ENCODE data around the gene OGFOD2. TPM values are rescaled to one million over a fixed set of nuclear protein-coding genes. Genes with fewer than 3 reads are reported as not detected.

OGFOD2 gene
- total and polyA plus RNA-seq, 10 donors = 9.5 to 32.3 (median 20.5) TPM

- DNase-seq = peak; percentile 29
These were observed 51.2 kb downstream of the OGFOD2 start for GRCh38 chr12:123026094-123026853.

DNA sequence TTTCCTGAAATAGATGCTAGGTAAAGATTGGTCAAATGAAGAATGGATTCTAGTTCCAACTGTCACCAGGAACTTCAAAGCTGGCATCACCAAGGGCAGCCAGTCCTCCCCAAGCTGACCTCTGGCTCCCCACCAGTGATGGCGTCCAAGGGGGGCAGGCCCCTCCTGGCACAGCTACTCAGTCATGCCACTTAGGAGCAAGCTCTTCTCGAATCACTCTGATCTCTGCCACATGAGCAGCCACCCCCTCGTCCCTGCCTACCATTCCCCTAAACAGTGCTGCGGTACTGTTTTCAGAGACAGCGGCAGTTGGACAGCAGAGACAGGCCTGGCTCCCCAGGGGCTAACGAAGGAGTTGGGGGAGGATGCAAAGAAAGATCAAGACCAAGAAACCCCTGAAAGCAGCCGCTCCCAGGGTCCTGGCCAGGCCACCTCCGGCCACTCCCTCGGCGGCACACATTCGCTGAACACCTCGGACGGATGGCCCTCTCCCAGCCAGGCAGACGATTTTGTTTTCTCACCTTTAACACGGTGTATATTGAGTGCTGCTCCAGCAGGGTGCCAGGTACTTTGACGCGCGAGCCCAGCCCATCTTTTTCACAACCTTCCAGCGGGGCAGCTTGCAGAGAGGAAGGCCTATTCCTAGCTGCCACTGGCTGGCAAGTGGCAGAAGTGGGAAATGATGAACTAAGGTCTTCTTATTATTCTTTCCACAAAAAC, 52.8 kb downstream of the OGFOD2 start:
- peak; percentile 37 for DNase-seq
- Histone ChIP-seq H3K4me1 (peaks cover 0 to under 1% (median under 1%) of the 10 kb centered on the region in 6 donors), H3K27ac (no peak overlapping the region), H3K27me3 (replicated peaks in 1 of 7) (no peaks in the 10 kb centered on the region), H3K4me3 (no peak overlapping the region), H3K9me3 (no peaks in the 10 kb centered on the region), H3K36me3 (peaks cover 0 to 48% (median 0%) of the 10 kb centered on the region in 6 donors)
- 85 to 90% (median 87%) methylated on average over 19 of the region's 19 CpGs for WGBS, 5 donors
- intact Hi-C loops (cut with DNase I; ENCODE audit: low total_unique reads) = no loop called here
- TF ChIP-seq POLR2A (IDR thresholded peaks at IDR 0.05) (no peak), CTCF (IDR thresholded peaks at IDR 0.05 in 8 of 11, conservative IDR thresholded peaks at IDR 0.05 in 3 of 11) (no peak)

More at GRCh38 chr12:123026094-123026853, 51.2 kb downstream of the OGFOD2 start:
- intact Hi-C loops (cut with DNase I; ENCODE audit: low total_unique reads) = no loop called here
- Histone ChIP-seq H3K9me3 (no peaks in the 10 kb centered on the region), H3K27me3 (replicated peaks in 1 of 7) (no peaks in the 10 kb centered on the region), H3K27ac (no peak overlapping the region), H3K36me3 (peaks cover 0 to 33% (median 0%) of the 10 kb centered on the region in 6 donors), H3K4me1 (no peaks in the 10 kb centered on the region), H3K4me3 (no peak overlapping the region)
- TF ChIP-seq POLR2AphosphoS5 (IDR thresholded peaks at IDR 0.05) (no peak), CTCF (IDR thresholded peaks at IDR 0.05 in 8 of 11, conservative IDR thresholded peaks at IDR 0.05 in 3 of 11) (no peak), POLR2A (IDR thresholded peaks at IDR 0.05) (no peak)
- WGBS, 5 donors = 88 to 96% (median 91%) methylated on average over 9 of the region's 9 CpGs

GRCh38 chr12:123028475-123028874, 53.4 kb downstream of the OGFOD2 start:
- 62 to 73% (median 69%) methylated on average over 7 of the region's 7 CpGs for WGBS, 5 donors
- TF ChIP-seq POLR2A (IDR thresholded peaks at IDR 0.05) = no peak
- no peak for TF ChIP-seq POLR2AphosphoS5 (IDR thresholded peaks at IDR 0.05)
- no peak for TF ChIP-seq CTCF (IDR thresholded peaks at IDR 0.05 in 8 of 11, conservative IDR thresholded peaks at IDR 0.05 in 3 of 11)
- H3K9me3 ChIP-seq = no peaks in the 10 kb centered on the region
- intact Hi-C loops (cut with DNase I; ENCODE audit: low total_unique reads) = no loop called here
- no peak for DNase-seq
- H3K36me3 ChIP-seq = peaks cover 0 to 53% (median 0%) of the 10 kb centered on the region in 6 donors
- no peaks in the 10 kb centered on the region for H3K27me3 ChIP-seq (replicated peaks in 1 of 7)
- no peak overlapping the region for H3K27ac ChIP-seq
- H3K4me1 ChIP-seq = peaks cover 0 to 7% (median 6%) of the 10 kb centered on the region in 6 donors
- no peak overlapping the region for H3K4me3 ChIP-seq

- no peak for DNase-seq
- no peak overlapping the region for H3K4me3 ChIP-seq
- H3K4me1 ChIP-seq = peaks cover under 1 to 17% (median 17%) of the 10 kb centered on the region in 6 donors
- no peak overlapping the region for H3K27ac ChIP-seq
- peaks cover 0 to 61% (median 0%) of the 10 kb centered on the region in 6 donors for H3K36me3 ChIP-seq
- intact Hi-C loops (cut with DNase I; ENCODE audit: low total_unique reads) = no loop called here
- no peaks in the 10 kb centered on the region for H3K27me3 ChIP-seq (replicated peaks in 1 of 7)
- H3K9me3 ChIP-seq = no peaks in the 10 kb centered on the region
- no peak for TF ChIP-seq POLR2AphosphoS5 (IDR thresholded peaks at IDR 0.05)
- no peak for TF ChIP-seq CTCF (IDR thresholded peaks at IDR 0.05 in 8 of 11, conservative IDR thresholded peaks at IDR 0.05 in 3 of 11)
- no peak for TF ChIP-seq POLR2A (IDR thresholded peaks at IDR 0.05)
These were observed 54.5 kb downstream of the OGFOD2 start for GRCh38 chr12:123029550-123029949.

Measured in spleen (tissue), 11 donors.